ENCODE results near the gene CFAP210. TPM values are rescaled to one million over a fixed set of nuclear protein-coding genes. Genes with fewer than 3 reads are reported as not detected.
A peak's percentile ranks its signal among the peaks of the same experiment; 100 is the strongest.
"Not testable (repeated sequence)": the region's sequence is repeated elsewhere in the genome, so short reads cannot be mapped to it uniquely, and the experiment has no call there.

The CFAP210 gene
- total RNA-seq, 4 donors from 2014 or later: not detected

GRCh38 chr2:169692718-169693117, 1.5 kb downstream of the CFAP210 start:
- no peak overlapping the region for H3K27ac ChIP-seq
- no peak overlapping the region for H3K4me3 ChIP-seq
- no peaks in the 10 kb centered on the region for H3K9me3 ChIP-seq
- no peak for DNase-seq
- no peak for TF ChIP-seq CTCF (IDR thresholded peaks at IDR 0.05)
- no peak for TF ChIP-seq POLR2A (IDR thresholded peaks at IDR 0.05)
- peaks cover 0 to 7% (median 0%) of the 10 kb centered on the region in 4 donors for H3K4me1 ChIP-seq
- H3K36me3 ChIP-seq: no peaks in the 10 kb centered on the region
- no peaks in the 10 kb centered on the region for H3K27me3 ChIP-seq

GRCh38 chr2:169690958-169691357, 3.2 kb downstream of the CFAP210 start:
- Histone ChIP-seq H3K4me3 (no peak overlapping the region), H3K27me3 (no peaks in the 10 kb centered on the region), H3K27ac (no peak overlapping the region), H3K36me3 (no peaks in the 10 kb centered on the region), H3K9me3 (no peaks in the 10 kb centered on the region), H3K4me1 (peaks cover 0 to 7% (median 0%) of the 10 kb centered on the region in 4 donors)
- DNase-seq: no peak
- TF ChIP-seq POLR2A (IDR thresholded peaks at IDR 0.05): no peak

- DNase-seq, H3K4me3 ChIP-seq, H3K27ac ChIP-seq, H3K36me3 ChIP-seq, H3K9me3 ChIP-seq, H3K27me3 ChIP-seq, H3K4me1 ChIP-seq: not testable (repeated sequence)
Measured at GRCh38 chr2:169687943-169688342, 6.3 kb downstream of the CFAP210 start.

- H3K4me1 ChIP-seq, H3K9me3 ChIP-seq, H3K27me3 ChIP-seq, H3K27ac ChIP-seq, DNase-seq, H3K4me3 ChIP-seq, H3K36me3 ChIP-seq: not testable (repeated sequence)
Measured at GRCh38 chr2:169686825-169687224, 7.4 kb downstream of the CFAP210 start.

- not testable (repeated sequence) for H3K36me3 ChIP-seq, DNase-seq, H3K9me3 ChIP-seq, H3K27me3 ChIP-seq, H3K4me1 ChIP-seq, H3K27ac ChIP-seq, H3K4me3 ChIP-seq
Measured at GRCh38 chr2:169684712-169685111, 9.5 kb downstream of the CFAP210 start.

- Histone ChIP-seq H3K9me3 (no peaks in the 10 kb centered on the region), H3K4me3 (no peak overlapping the region), H3K27ac (no peak overlapping the region), H3K36me3 (no peaks in the 10 kb centered on the region), H3K27me3 (no peaks in the 10 kb centered on the region), H3K4me1 (no peaks in the 10 kb centered on the region)
- TF ChIP-seq CTCF (IDR thresholded peaks at IDR 0.05) (no peak), POLR2A (IDR thresholded peaks at IDR 0.05) (no peak)
- no peak for DNase-seq
Measured at GRCh38 chr2:169684135-169684565, 10.1 kb downstream of the CFAP210 start.

GRCh38 chr2:169683425-169684134, 10.6 kb downstream of the CFAP210 start:
- no peaks in the 10 kb centered on the region for H3K4me1 ChIP-seq
- no peaks in the 10 kb centered on the region for H3K36me3 ChIP-seq
- TF ChIP-seq CTCF (IDR thresholded peaks at IDR 0.05) (no peak), POLR2A (IDR thresholded peaks at IDR 0.05) (no peak)
- no peak overlapping the region for H3K4me3 ChIP-seq
- H3K27ac ChIP-seq: peak overlapping the region in 1 of 4 donors; percentile 25
- no peaks in the 10 kb centered on the region for H3K27me3 ChIP-seq
- DNase-seq: no peak
- no peaks in the 10 kb centered on the region for H3K9me3 ChIP-seq

GRCh38 chr2:169683054-169683424, 11.2 kb downstream of the CFAP210 start:
- H3K27ac ChIP-seq: peak overlapping the region in 1 of 4 donors; percentile 25
- no peak for DNase-seq
- no peaks in the 10 kb centered on the region for H3K9me3 ChIP-seq
- no peak overlapping the region for H3K4me3 ChIP-seq
- H3K4me1 ChIP-seq: no peaks in the 10 kb centered on the region
- TF ChIP-seq CTCF (IDR thresholded peaks at IDR 0.05) (no peak), POLR2A (IDR thresholded peaks at IDR 0.05) (no peak)
- no peaks in the 10 kb centered on the region for H3K36me3 ChIP-seq
- no peaks in the 10 kb centered on the region for H3K27me3 ChIP-seq
